GM20431 (cell line): Measurements from ENCODE around the gene RHCG.

Experiments
- in situ Hi-C: fragments of 300-500 bp; cut with MseI, MboI; formaldehyde crosslinking; loops from one replicate; pipeline ENCODE4 v1.15.0; 2020; ENCODE audit warnings: low sequenced_read_pairs; ENCODE audit not compliant: unreplicated experiment

Gene RHCG

GRCh38 chr15:89506026-89506686 lies 9.8 kb upstream of the RHCG start:
- in situ Hi-C loops: no loop called here

DNA sequence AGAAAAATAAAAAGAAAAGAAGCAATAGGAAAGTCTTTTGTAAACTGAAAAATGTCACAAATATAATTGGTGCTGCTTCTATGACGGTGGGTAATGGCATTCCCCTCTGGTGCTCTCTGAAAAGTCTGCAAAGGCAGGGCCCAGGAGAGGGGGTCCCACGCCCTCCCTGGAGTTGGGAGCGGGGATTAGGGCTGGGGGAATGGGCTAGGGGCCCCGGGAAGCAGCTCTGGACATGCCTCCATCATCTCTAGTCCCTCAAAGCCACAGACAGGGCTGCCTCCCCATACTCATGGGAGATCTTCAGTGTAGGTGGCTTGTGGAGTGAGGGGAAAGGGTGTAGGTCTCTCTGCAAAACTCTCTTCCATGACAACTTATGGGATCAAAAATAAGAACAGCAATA lies 7.8 kb upstream of the RHCG start:
- in situ Hi-C loops: no loop called here

DNA sequence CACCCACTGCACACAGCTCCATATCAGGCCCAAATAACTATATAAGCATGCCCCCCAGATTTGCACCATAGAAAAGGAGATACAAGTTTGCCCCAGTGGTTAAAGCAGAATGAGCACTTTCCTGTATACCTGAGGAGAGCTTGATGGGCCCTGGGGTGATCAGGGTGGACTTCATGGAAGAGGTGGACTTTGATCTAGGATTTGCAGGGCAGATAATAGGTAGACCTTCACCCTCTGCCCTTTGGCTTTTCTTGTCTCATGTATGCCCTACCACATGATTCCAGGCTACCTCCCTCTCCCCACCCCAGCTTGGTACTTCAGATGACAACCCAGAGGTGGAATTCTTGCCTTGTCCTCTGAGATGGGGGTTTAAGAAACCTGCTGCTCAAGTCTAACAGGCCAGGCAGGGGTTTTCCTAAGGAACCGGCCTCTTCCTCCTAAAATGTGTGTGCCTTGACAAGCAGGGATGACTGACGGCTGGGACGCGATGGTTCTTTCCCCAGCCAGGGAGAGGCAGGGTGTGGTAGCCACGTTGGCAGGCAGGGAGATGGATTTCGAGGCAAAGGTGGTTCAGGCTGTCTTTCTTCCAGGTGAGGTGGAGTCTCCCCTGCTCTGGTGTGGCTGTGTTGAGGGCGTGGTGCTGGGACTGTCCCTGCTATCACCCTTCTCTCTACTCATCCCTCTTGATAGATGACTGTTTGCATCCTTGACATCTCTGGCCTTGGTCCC lies 6.6 kb upstream of the RHCG start:
- in situ Hi-C loops: no loop called here

DNA sequence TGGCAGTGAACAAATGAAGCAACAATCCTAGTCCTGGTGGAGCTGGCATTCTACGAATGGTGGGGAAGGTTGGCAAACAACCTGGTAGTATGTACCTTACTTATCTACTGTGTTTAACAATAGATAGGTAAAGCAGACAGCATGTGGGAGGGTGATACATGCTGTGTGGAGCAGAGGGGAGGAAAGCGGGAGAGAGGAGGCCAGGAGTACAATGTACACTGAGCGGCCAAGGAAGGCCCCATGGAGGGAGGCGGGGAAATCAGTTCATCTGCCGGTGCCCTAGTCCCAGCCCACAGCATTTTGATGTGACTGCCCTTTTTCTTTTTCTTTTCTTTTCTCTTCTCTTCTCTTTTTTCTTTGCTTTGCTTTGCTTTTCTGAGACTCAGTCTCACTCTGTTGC lies 5.3 kb upstream of the RHCG start:
- in situ Hi-C loops: no loop called here

DNA sequence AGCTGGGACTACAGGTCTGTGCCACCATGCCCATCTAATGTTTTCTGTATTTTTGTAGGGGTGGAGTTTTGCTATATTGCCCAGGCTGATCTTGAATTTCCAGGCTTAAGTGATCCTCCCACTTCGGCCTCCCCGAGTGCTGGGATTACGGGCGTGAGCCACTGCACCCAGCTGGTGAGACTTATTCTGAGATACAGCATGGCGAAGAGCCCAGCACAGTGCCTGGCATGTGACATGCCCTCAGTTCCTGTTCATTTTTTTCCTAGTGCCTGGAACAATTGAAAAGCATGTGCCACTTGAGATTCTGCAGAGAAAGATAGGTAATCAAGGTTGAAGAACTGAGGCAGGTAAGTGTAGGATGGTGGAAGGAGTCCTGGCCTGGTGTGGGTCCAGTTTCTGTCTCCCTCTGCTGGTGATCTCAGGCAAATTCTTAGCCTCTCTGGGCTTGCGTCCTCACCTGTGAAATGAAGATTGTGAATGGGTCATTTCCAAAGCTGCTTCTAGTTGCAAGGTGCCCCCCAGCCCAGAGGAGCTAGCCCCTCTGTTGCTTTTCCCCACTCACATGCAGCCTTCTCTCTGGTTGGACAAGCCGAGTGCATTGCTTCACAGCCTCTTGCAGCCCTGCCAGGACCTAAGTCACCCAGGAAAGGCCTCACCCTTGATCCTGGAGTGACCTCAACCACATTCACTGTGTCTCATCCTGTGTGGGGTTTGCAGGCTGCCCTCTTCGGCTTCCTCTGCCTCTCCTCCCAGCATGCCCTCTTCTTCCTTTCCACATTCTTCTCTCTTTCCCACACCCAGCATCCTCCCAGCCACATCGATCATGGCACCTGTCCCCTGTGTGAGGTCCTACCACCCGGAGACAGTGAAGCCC lies 4.3 kb upstream of the RHCG start:
- in situ Hi-C loops: no loop called here

DNA sequence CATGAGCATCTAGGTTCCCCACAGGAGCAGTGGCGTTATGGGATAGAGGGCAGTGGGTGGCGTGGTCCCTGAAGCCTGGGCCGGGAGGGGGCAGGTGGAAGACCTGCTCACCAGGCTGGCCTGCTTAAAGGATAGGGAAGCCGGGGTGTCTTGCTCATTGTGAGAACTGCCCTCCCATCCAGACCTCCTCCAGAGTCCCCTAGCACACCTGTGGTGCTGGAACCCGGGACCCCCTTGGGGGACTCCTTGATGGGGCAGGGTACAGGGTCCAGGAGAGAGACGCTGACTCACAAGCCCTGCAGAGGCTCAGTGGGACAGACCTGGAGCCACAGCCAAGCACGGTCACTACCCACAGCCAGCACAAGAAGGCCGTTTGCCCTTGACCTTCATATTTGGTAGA lies 2.8 kb upstream of the RHCG start:
- in situ Hi-C loops: no loop called here

DNA sequence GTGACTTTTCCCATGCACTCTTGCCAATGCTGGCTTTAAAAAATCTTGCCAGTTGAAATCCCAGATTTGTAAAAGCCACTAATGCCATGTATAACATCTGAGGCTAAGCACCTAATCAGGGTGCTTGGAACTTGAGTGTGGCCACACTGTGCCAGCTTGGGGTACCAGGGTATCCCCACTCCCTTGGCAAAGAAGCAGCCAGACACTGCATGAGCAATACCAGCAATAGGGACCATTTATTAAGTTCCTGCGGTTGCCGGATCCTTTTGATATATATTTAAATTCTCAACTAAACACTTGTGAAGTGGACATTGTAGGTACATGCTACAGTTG lies 2.2 kb upstream of the RHCG start:
- in situ Hi-C loops: no loop called here

DNA sequence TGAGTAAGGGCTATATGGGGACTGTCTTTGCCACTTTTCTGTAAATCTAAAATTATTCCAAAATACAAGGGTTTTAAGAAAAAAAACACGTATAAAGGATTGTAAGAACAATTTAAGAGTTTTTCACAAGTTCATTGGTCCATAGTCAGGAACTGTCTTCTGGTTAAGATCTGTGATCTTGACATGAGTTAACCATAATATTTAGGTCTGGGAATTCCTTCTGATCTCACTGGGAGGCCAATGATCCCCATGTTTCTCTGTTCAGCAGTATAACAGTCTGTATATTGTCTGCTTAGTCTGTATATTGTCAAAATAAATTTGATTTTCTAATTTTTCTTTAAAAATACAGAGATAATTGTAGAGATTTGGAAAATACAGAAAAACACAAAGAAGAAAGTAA lies 848 bp upstream of the RHCG start:
- in situ Hi-C loops: no loop called here

DNA sequence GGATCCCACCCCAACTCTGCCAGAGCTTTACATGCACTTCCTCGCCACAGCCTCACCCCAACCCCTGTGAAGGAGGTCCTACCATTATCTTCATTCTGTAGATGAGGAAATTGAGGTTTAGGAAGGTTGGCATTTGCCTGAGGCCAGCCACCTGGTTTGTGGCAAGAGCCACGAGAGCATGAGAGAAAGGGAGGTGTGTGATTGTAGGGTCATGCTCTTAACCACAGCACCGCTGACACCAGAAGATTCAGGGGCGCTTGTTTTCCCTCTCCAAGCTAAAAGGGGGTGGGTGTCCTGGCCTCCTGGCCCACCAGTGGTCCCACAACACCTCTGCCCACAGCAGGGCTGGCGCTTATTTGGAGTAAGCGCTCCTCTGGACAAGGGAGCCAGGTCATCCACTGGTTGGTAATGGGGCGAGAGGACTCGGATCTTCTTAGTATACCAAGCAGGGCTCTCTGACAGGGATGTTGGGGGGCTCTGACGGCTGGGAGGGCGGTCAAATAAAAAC lies 691 bp downstream of the RHCG start:
- in situ Hi-C loops: no loop called here

- in situ Hi-C loops: no loop called here
Measured at GRCh38 chr15:89494941-89495637, 1.3 kb downstream of the RHCG start.

GRCh38 chr15:89494031-89494430 lies 2.4 kb downstream of the RHCG start:
- in situ Hi-C loops: no loop called here

- in situ Hi-C loops: no loop called here
Measured at GRCh38 chr15:89492934-89493631, 3.3 kb downstream of the RHCG start.

DNA sequence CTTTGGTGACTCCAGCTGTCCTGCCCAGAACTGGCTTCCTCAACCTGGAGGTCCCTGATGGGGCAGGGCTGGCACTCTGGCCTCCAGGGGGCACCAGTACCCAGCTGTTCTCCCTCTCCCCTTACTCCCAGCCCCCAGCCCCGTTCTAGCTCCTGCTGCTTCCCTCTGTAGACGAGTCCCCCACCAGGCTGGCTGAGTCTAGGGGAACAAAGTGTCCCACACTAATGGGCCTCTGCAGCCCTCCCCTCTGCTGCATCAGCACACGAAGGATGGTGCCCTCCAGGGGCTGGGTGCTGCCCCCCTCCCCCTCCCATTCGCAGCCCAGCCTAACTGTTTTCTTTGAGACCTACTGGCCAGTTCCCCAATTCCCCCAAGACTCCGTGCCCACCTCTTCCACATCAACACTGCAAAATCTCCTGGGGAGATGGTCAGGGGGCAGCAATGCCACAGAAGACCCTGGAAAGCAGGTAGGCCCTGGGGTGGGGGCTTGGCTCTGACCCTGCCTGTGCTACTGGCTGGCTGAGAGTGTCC lies 4.2 kb downstream of the RHCG start:
- in situ Hi-C loops: no loop called here

GRCh38 chr15:89490814-89491315 lies 5.5 kb downstream of the RHCG start:
- in situ Hi-C loops: no loop called here

DNA sequence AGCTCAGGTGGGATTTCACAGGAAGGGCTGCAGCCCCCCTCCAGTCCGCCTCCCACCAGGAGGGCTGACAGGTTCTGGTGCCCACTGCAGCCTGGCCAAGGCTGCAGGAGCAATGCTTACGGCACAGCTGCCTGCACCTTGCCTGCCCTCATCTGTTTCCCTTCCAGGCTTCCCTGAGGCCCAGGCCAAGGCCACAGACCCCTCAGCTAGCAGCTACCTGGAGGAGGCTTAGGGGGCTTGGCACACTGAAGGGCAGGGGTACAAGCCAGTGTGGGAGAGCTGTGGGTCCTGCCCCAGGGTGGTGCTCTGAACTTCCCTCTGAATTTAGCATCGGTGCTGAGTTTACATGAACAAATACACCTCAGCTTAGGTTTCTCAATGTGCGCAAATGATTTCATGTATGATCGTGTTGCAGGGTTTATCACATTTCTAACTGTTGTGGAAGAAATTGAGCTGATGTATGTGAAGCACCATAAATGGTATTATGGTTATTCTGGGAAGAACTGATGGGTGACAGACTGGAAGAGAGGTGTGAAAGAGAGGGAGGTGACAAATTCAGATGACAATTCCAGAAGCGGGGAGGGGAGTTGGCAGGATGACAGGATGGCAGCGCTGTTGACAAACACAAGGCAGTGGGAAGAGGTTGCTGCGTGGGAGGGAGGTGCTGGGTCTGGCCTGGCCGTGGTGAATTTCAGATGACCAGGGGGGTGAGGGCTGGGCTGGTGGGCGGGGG lies 6.1 kb downstream of the RHCG start:
- in situ Hi-C loops: no loop called here

DNA sequence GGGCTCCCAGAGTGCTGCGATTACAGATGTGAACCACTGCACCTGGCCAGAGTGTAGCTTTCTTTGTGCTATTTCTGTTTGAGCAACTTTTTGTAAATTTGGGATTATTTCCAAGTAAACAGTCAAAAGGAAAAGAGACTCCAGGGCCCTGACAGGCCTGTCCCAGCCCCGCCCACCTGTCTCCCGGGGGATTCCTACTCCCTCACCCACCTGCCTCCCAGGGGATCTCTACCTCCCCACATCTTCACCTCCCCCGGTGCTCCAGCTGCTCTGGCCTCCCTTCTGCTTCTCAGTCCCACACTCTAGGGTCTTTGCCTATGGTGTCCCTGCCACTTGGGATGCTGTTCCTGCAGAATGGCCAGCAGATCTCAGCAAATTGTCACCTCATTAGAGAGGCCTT lies 7.0 kb downstream of the RHCG start:
- in situ Hi-C loops: no loop called here

DNA sequence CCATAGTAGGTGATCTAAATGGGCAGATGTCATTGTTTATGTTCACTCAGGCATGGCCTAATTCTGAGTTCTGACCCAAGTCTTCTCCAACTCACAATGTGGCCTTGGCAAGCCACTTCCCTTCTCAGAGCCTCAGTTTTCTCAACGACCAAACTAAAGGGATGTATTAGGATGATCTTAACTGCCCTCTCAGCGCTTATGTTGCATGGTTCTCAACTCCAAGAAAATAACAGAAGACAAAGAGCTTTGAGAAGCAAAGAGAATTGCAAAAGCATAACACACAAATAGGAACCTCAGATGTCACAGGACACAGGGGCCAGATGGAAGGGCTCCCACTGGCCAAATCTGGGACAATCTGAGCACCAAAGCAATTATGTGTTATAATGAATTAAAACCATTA lies 8.6 kb downstream of the RHCG start:
- in situ Hi-C loops: no loop called here

DNA sequence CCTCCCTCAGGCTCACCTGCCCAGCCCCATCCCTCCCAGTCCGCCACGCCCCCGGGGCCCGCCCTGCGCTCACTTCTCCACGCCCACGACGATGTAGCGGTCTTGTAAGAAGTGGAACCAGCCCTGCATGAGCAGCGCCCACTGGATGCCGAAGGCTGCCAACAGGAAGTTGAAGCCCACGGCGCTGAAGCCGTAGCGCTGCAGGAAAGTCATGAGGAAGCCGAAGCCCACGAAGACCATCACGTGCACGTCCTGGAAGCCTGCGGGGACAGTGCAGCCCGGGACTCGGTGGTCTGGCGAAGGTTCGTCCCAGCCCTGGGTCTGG lies 9.7 kb downstream of the RHCG start:
- in situ Hi-C loops: no loop called here

- in situ Hi-C loops: no loop called here
Measured at GRCh38 chr15:89483079-89483478, 13.3 kb downstream of the RHCG start.
